MM.1S (cell line): ENCODE measurements around the gene CDC40.

Source experiments
- DNase-seq: peaks from one replicate; pipeline ENCODE4 v3.0.0-alpha.2; 2015
- H2AFZ ChIP-seq: fragments of 300-600 bp; sonication (generic); 2 replicates; pipeline ENCODE4 v1.6.0; 2016; ENCODE audit warnings: antibody characterized with exemption, low read length
- H3F3A ChIP-seq: fragments of 300-600 bp; sonication (generic); 2 replicates; pipeline ENCODE4 v1.6.1; 2016; ENCODE audit warnings: mild to moderate bottlenecking, antibody characterized with exemption, low read length, moderate library complexity, mixed read lengths; ENCODE audit not compliant: insufficient read depth
- H3K27ac ChIP-seq: fragments of 300-600 bp; sonication (generic); 2 replicates; pipeline ENCODE4 v1.5.1; 2016; ENCODE audit warnings: mild to moderate bottlenecking, low read length
- H3K27me3 ChIP-seq: fragments of 300-600 bp; sonication (generic); replicated peaks from 2 replicates; pipeline ENCODE4 v1.6.0; 2016; ENCODE audit warnings: low read length; ENCODE audit not compliant: insufficient read depth
- H3K36me3 ChIP-seq: fragments of 300-600 bp; sonication (generic); replicated peaks from 2 replicates; pipeline ENCODE4 v1.6.1; 2016; ENCODE audit warnings: mild to moderate bottlenecking, low read length, mixed read lengths; ENCODE audit not compliant: insufficient read depth
- H3K4me1 ChIP-seq: fragments of 300-600 bp; sonication (generic); 2 replicates; pipeline ENCODE4 v1.6.1; 2016; ENCODE audit warnings: low read length, mixed read lengths
- H3K4me2 ChIP-seq: fragments of 300-600 bp; sonication (generic); 2 replicates; pipeline ENCODE4 v1.6.0; 2016; ENCODE audit warnings: low read depth, low read length
- H3K4me3 ChIP-seq: fragments of 300-600 bp; sonication (generic); 2 replicates; pipeline ENCODE4 v1.5.1; 2016; ENCODE audit warnings: low read length, mixed read lengths
- H3K79me2 ChIP-seq: fragments of 300-600 bp; sonication (generic); 2 replicates; pipeline ENCODE4 v1.6.1; 2016; ENCODE audit warnings: mixed run types, low read length, mixed read lengths
- H3K9ac ChIP-seq: fragments of 300-600 bp; sonication (generic); 2 replicates; pipeline ENCODE4 v1.6.1; 2016; ENCODE audit warnings: low read length, mixed read lengths
- H3K9me2 ChIP-seq: fragments of 300-600 bp; sonication (generic); replicated peaks from 2 replicates; pipeline ENCODE4 v1.6.1; 2016; ENCODE audit warnings: mild to moderate bottlenecking, low read length, mixed read lengths; ENCODE audit not compliant: insufficient read depth
- H3K9me3 ChIP-seq: fragments of 300-600 bp; sonication (generic); replicated peaks from 2 replicates; pipeline ENCODE4 v1.6.1; 2016; ENCODE audit warnings: mild to moderate bottlenecking, low read length, mixed read lengths; ENCODE audit not compliant: insufficient read depth
- H4K20me1 ChIP-seq: fragments of 300-600 bp; sonication (generic); 2 replicates; pipeline ENCODE4 v1.6.1; 2016; ENCODE audit warnings: mild to moderate bottlenecking, low read length, moderate library complexity, mixed read lengths; ENCODE audit not compliant: insufficient read depth
- EZH2 ChIP-seq: fragments of 300-600 bp; sonication (generic); optimal IDR thresholded peaks from 2 replicates; pipeline ENCODE3; 2017; ENCODE audit warnings: low read depth, mild to moderate bottlenecking, antibody characterized with exemption, low read length, mixed read lengths
- EZH2phosphoT487 ChIP-seq: fragments of 300-600 bp; sonication (generic); IDR thresholded peaks from 2 replicates; pipeline ENCODE4 v1.6.1; 2018; ENCODE audit warnings: antibody characterized with exemption, low read length
- TF ChIP-seq, protein P1 (sequence below): fragments of 300-600 bp; sonication (generic); IDR thresholded peaks from 2 replicates; pipeline ENCODE4 v1.5.1; 2016; ENCODE audit warnings: antibody characterized with exemption, low read length, mixed read lengths

CDC40 gene

DNA sequence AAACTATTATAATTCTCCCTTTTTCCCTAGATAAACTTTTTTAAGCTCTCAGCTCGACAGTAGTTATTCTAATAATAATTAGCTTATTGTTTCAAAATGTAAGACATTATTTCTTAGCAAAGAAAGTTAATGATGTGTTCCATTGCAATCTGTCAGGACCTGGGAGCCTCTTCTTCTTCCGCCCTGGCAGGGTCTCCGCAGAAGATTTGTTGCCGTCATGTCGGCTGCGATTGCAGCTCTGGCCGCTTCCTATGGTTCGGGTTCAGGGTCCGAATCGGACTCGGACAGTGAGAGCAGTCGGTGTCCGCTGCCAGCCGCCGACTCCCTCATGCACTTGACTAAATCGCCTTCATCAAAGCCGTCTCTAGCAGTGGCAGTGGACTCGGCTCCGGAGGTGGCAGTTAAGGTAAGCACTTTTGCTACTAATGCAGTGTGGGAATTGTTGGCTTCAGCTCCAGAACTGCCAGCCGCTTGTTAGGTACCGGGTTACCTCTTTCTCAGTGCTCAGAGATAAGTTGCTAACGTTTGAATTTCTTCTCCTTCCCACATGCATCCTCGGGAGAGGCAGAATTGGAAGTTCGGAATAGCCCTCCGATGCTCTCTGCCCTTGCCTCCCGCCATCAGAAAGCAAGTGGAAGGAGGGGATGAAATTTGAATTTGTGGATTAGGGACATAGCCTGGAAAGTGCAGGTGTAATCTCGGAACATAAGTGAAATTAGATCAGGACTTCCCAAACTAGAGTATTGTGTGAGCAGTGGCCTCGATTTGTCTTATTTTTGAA is at the start of gene CDC40:
TSS of gene CDC40 (plus strand) at position 200 of the 781 bp plus-strand sequence. CDS start at position 218, 18 bp downstream.
- H3K9me3 ChIP-seq: no peaks in the 10 kb centered on the region
- TF ChIP-seq EZH2phosphoT487 (no peak), EZH2 (no peak)
- TF ChIP-seq, protein P1, sequence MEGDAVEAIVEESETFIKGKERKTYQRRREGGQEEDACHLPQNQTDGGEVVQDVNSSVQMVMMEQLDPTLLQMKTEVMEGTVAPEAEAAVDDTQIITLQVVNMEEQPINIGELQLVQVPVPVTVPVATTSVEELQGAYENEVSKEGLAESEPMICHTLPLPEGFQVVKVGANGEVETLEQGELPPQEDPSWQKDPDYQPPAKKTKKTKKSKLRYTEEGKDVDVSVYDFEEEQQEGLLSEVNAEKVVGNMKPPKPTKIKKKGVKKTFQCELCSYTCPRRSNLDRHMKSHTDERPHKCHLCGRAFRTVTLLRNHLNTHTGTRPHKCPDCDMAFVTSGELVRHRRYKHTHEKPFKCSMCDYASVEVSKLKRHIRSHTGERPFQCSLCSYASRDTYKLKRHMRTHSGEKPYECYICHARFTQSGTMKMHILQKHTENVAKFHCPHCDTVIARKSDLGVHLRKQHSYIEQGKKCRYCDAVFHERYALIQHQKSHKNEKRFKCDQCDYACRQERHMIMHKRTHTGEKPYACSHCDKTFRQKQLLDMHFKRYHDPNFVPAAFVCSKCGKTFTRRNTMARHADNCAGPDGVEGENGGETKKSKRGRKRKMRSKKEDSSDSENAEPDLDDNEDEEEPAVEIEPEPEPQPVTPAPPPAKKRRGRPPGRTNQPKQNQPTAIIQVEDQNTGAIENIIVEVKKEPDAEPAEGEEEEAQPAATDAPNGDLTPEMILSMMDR: no peak
- H3K27ac ChIP-seq: peak within 1 kb of the TSS; percentile 32; the same call in 1 of the 2 replicates
- H3K4me1 ChIP-seq: peaks cover 18% of the 10 kb centered on the region
- H4K20me1 ChIP-seq: 0 out of 2 replicates have a peak, but pooled peaks cover 3% of the 10 kb centered on the region
- peak within 1 kb of the TSS; percentile 59 for H3K9ac ChIP-seq
- peaks cover 5% of the 10 kb centered on the region; the same call in 1 of the 2 replicates for H3F3A ChIP-seq
- H3K4me3 ChIP-seq: peak within 1 kb of the TSS; percentile 77
- peaks cover 50% of the 10 kb centered on the region for H3K79me2 ChIP-seq
- H2AFZ ChIP-seq: peak within 1 kb of the TSS; percentile 99
- H3K9me2 ChIP-seq: no peaks in the 10 kb centered on the region
- no peak for DNase-seq
- H3K27me3 ChIP-seq: no peaks in the 10 kb centered on the region
- H3K4me2 ChIP-seq: peak within 1 kb of the TSS; percentile 80
- no peaks in the 10 kb centered on the region; the same call in 1 of the 2 replicates for H3K36me3 ChIP-seq

DNA sequence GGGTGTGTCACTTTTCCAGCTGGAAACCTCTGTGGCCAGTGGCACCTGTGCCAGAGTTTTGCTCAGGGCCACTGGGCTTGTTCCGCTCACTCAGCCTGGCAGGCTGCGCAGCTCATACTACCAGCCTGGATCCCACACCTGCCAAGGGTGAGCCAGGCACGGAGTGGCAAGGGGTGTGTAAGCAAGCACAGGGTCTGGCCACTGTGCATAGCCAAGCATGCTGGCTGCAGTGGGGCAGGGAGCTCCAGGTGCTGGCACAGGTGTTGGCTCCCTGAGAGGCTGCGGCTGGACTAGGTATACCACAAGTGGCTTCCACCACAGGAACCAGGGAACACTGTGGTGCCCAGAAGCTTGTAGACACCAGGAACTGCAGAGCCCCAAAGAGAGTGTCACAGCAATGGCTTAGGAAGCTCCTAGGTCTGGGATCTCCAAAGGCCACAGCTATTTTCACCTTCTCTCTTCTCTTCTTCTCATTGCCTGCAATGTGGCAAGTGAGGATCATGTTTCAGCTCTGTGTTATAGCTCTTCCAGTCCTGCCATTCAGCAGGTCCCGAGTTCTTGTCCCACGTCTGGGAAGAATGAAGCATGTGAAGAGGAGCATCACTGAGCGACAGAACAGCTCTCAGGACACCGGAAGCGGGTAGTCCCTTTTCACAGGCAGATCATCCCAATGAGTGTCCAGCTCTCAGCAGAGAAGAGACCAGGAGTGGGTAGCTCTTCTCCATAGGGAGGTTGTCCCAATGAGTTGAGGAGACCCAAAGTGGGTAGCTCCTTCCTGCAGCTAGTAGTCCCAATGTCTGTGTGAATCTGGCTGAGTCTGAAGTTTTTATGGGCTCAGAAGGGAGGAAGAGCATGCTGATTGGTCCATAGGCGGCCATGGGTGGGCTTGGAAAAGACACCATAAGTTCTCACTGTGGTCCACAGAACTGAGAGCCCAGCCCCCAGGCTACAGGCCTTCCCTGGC is 42.0 kb upstream of the CDC40 start:
- no peaks in the 10 kb centered on the region for H3K36me3 ChIP-seq

DNA sequence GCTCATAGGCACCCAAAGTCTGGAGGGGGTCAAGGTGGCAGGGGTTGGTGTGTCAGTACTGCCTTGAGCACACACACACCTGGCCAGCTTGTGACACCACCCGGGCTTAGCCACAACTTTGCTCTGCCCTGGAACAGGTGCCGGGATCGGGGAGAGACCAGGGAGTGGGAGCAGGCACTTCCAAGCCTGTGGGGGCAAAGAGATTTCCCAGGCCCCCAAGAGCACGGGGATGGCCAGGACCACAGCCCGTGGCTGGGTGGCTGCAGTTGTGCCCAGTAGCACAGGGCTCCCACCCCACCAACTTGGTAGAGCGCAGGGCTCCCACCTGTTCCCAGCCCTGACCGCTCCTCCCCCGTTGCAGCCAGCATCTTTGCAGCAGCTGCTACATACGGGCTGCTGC is 41.2 kb upstream of the CDC40 start:
- no peaks in the 10 kb centered on the region for H4K20me1 ChIP-seq
- H3K36me3 ChIP-seq: no peaks in the 10 kb centered on the region
- H3F3A ChIP-seq: no peaks in the 10 kb centered on the region
- H3K9ac ChIP-seq: no peak overlapping the region
- H3K4me3 ChIP-seq: no peak overlapping the region
- no peaks in the 10 kb centered on the region for H3K79me2 ChIP-seq
- no peak overlapping the region for H3K4me2 ChIP-seq
- H3K9me2 ChIP-seq: no peaks in the 10 kb centered on the region
- H3K27ac ChIP-seq: no peak overlapping the region
- TF ChIP-seq, protein P1: no peak
- TF ChIP-seq EZH2phosphoT487 (no peak), EZH2 (no peak)
- no peaks in the 10 kb centered on the region for H3K27me3 ChIP-seq
- no peaks in the 10 kb centered on the region for H3K4me1 ChIP-seq
- H3K9me3 ChIP-seq: no peaks in the 10 kb centered on the region
- H2AFZ ChIP-seq: no peak overlapping the region
- no peak for DNase-seq

More for the DNA sequence above, 42.0 kb upstream of the CDC40 start:
- H3K4me2 ChIP-seq: no peak overlapping the region
- H3K27me3 ChIP-seq: no peaks in the 10 kb centered on the region
- no peaks in the 10 kb centered on the region for H3K9me3 ChIP-seq
- H3K9me2 ChIP-seq: no peaks in the 10 kb centered on the region
- no peaks in the 10 kb centered on the region for H3K4me1 ChIP-seq
- H4K20me1 ChIP-seq: no peaks in the 10 kb centered on the region
- no peak overlapping the region for H3K4me3 ChIP-seq
- no peaks in the 10 kb centered on the region for H3K79me2 ChIP-seq
- H3K27ac ChIP-seq: no peak overlapping the region
- no peak overlapping the region for H2AFZ ChIP-seq
- H3K9ac ChIP-seq: no peak overlapping the region
- no peaks in the 10 kb centered on the region for H3F3A ChIP-seq
- DNase-seq: no peak
- TF ChIP-seq, protein P1: no peak
- TF ChIP-seq EZH2phosphoT487 (no peak), EZH2 (no peak)
